HepG2 (cell line): Measurements from ENCODE around the gene ITPRIP. TPM values are rescaled to one million over a fixed set of nuclear protein-coding genes. Genes with fewer than 3 reads are reported as not detected.
A peak's percentile ranks its signal among the peaks of the same experiment; 100 is the strongest.

Experiments
- ATAC-seq: fragments of 200-7000 bp; cut with Tn5 transposase; 3 replicates; pipeline ENCODE4 v1.9.1; 2020; ENCODE audit warnings: mild to moderate bottlenecking, moderate library complexity
- BruUV-seq: library from RNA; stranded (reverse); fragments of 400-500 nt; replicated peaks from 2 replicates; lab custom pipeline; 2021; lab: Mats Ljungman, UMichigan
- CTCF ChIA-PET: fragments of 300-600 bp; formaldehyde crosslinking; extraction: SDS; loops from one replicate; lab custom pipeline; 2021; ENCODE audit warnings: low total read pairs, inconsistent platforms, low intra/inter-chr PET ratio; lab: Yijun Ruan, JAX
- POLR2A ChIA-PET: fragments of 350-600 bp; sonication (Branson Sonifier 250); formaldehyde crosslinking; loops from one replicate; lab custom pipeline; 2020; ENCODE audit warnings: antibody characterized with exemption, inconsistent platforms; lab: Yijun Ruan, JAX
- DNase-seq: peaks from one replicate; pipeline ENCODE4 v3.0.0-alpha.2; 2015; ENCODE audit warnings: low spot score
- FAIRE-seq: peaks from 3 replicates; lab custom pipeline; 2011; peaks lifted over from hg19 to GRCh38; lab: Jason Lieb, UNC
- H2AFZ ChIP-seq: one replicate; pipeline ENCODE4 v1.6.1; 2011; ENCODE audit warnings: low read length, inconsistent platforms
- H3K27ac ChIP-seq: fragments of 300-600 bp; 3 replicates; pipeline ENCODE4 v1.8.0; 2011; ENCODE audit warnings: mixed run types, mild to moderate bottlenecking, mixed read lengths, low read length, inconsistent platforms; ENCODE audit not compliant: insufficient read depth; ENCODE audit errors: extremely low read length
- H3K27me3 ChIP-seq, 2 experiments: fragments of 200-600 bp in 1 of 2; 2 replicates in 1 of 2; 3 replicates in 1 of 2; pipeline versions ENCODE4 v1.6.0 to v1.8.0; 2011; ENCODE audit warnings: low read length in 2 of 2, mild to moderate bottlenecking in 2 of 2, moderate library complexity in 2 of 2, inconsistent platforms in 1 of 2; ENCODE audit not compliant: insufficient read depth in 2 of 2, control insufficient read depth in 1 of 2
- H3K36me3 ChIP-seq, 2 experiments: fragments of 200-600 bp in 1 of 2; replicated peaks in 1 of 2; 2 replicates in 1 of 2; 3 replicates in 1 of 2; pipeline versions ENCODE4 v1.5.1 to v1.8.0; 2011; ENCODE audit warnings: low read length in 2 of 2, inconsistent platforms in 1 of 2; ENCODE audit not compliant: insufficient read depth in 2 of 2, control insufficient read depth in 1 of 2
- H3K4me1 ChIP-seq: 2 replicates; pipeline ENCODE4 v1.5.1; 2012; ENCODE audit warnings: low read length, inconsistent platforms; ENCODE audit not compliant: insufficient read depth
- H3K4me2 ChIP-seq: 2 replicates; pipeline ENCODE4 v1.6.0; 2011; ENCODE audit warnings: low read depth, low read length, inconsistent platforms
- H3K4me3 ChIP-seq, 3 experiments: fragments of 200-600 bp in 1 of 3; sonication (generic), shearing (Covaris generic) in 1 of 3; replicated peaks in 1 of 3; 2 replicates each; pipeline ENCODE4 v1.5.1; 2011 to 2016; ENCODE audit warnings: low read length in 3 of 3, inconsistent platforms in 2 of 3, low read depth in 2 of 3, mild to moderate bottlenecking in 2 of 3, control low read depth in 1 of 3, mixed read lengths in 1 of 3; ENCODE audit not compliant: insufficient read depth in 1 of 3
- H3K79me2 ChIP-seq: one replicate; pipeline ENCODE4 v1.6.1; 2011; ENCODE audit warnings: low read length, inconsistent platforms; ENCODE audit not compliant: insufficient read depth
- H3K9ac ChIP-seq: 2 replicates; pipeline ENCODE4 v1.6.0; 2011; ENCODE audit warnings: mild to moderate bottlenecking, low read depth, low read length, inconsistent platforms; ENCODE audit not compliant: insufficient read depth
- H3K9me3 ChIP-seq: 2 replicates; pipeline ENCODE4 v1.5.1; 2012; ENCODE audit warnings: mild to moderate bottlenecking, low read length
- H4K20me1 ChIP-seq: 2 replicates; pipeline ENCODE4 v1.6.0; 2011; ENCODE audit warnings: inconsistent platforms, mild to moderate bottlenecking, low read length, moderate library complexity; ENCODE audit not compliant: insufficient read depth
- ARID5B ChIP-seq: IDR thresholded peaks from 2 replicates; pipeline ENCODE4 v1.4.0; 2020; ENCODE audit warnings: mild to moderate bottlenecking, missing genetic modification reagents
- CBX2 ChIP-seq, 2 experiments: fragments of 200-600 bp in 1 of 2; sonication (generic); formaldehyde crosslinking in 1 of 2; IDR thresholded peaks; 2 replicates each; pipeline versions ENCODE4 v1.7.0 to v1.8.1; 2018 to 2022; ENCODE audit warnings: low read depth in 2 of 2, low read length in 1 of 2, mild to moderate bottlenecking in 1 of 2, missing genetic modification reagents in 1 of 2
- ZMAT3 ChIP-seq: sonication (generic); formaldehyde crosslinking; conservative IDR thresholded peaks from 2 replicates; pipeline ENCODE4 v1.7.0; 2021; ENCODE audit warnings: missing genetic modification reagents
- ZNF441 ChIP-seq: sonication (generic); formaldehyde crosslinking; IDR thresholded peaks from 2 replicates; pipeline ENCODE4 v1.7.0; 2021; ENCODE audit warnings: missing genetic modification reagents, borderline replicate concordance
- WGBS: methylation state at CpG from one replicate; pipeline ENCODE4 v1.1.6; 2017; ENCODE audit warnings: low lambda C conversion rate; 5-methylcytosine and 5-hydroxymethylcytosine counted together
- in situ Hi-C: cut with HindIII; loops from 2 replicates; pipeline ENCODE4 v1.10.0; 2017; ENCODE audit warnings: low pct_unique_long_range_greater_than_20kb; ENCODE audit not compliant: extremely low pct_ligation_motif_present
- intact Hi-C: fragments of 100-400 bp; cut with micrococcal nuclease; formaldehyde crosslinking; loops from one replicate; pipeline ENCODE4 v1.10.0; 2022; ENCODE audit not compliant: unreplicated experiment
- polyA plus RNA-seq, 8 experiments: library from polyadenylated mRNA; depleted of rRNA in 3 of 8; stranded (reverse) in 7 of 8; unstranded in 1 of 8; fragments of >200 nt; fragmentation: Illumina TruSeq in 4 of 8; extraction: Trizol in 4 of 8; gene quantifications; 2 replicates each; pipeline versions ENCODE4 v1.2.1 to v1.2.3, GENCODE V29; 2011 to 2016; ENCODE audit warnings: low read depth in 4 of 8, missing spikeins in 1 of 8, mixed read lengths in 1 of 8; ENCODE audit not compliant: insufficient read depth in 1 of 8
- total RNA-seq, 5 experiments: library from RNA; depleted of rRNA; stranded (reverse); fragments of >200 nt; fragmentation: Illumina TruSeq; extraction: Trizol; gene quantifications; 2 replicates each; pipeline ENCODE4 v1.2.3, GENCODE V29; 2016; ENCODE audit warnings: low read depth in 1 of 5

ITPRIP gene
- total and polyA plus RNA-seq, 2 of the 13 experiments (the other 11 are each of a cell fraction or from before 2014, with no cell fraction given), result 1.00 to 2.8 TPM

GRCh38 chr10:104342941-104343411 is 4.7 kb upstream of the ITPRIP start:
- CTCF ChIA-PET, result no interaction called here
- no peak overlapping the region for H3K9ac ChIP-seq
- in situ Hi-C loops, result no loop called here
- H3K4me2 ChIP-seq, result peak overlapping the region; percentile 16; the same call in 1 of the 2 replicates
- no peaks in the 10 kb centered on the region for H3K36me3 ChIP-seq
- intact Hi-C loops, result no loop called here
- no peaks in the 10 kb centered on the region for H3K9me3 ChIP-seq
- POLR2A ChIA-PET, result no interaction called here
- ATAC-seq, result no peak
- H3K4me3 ChIP-seq, result no peak overlapping the region
- BruUV-seq, result no TSS peak
- 0% methylated on average over 3 of the region's 3 CpGs for WGBS
- no peak for FAIRE-seq
- DNase-seq, result peak; percentile 32
- no peaks in the 10 kb centered on the region for H4K20me1 ChIP-seq
- no peak overlapping the region for H2AFZ ChIP-seq
- peaks cover 41% of the 10 kb centered on the region for H3K4me1 ChIP-seq
- peaks cover 0 to 25% of the 10 kb centered on the region in 2 experiments; a peak in 4 of 5 replicates for H3K27me3 ChIP-seq
- no peak for TF ChIP-seq ZNF441 (CRISPR knock-in tag)
- peak; percentile 36; the same call in 1 of the 2 replicates for TF ChIP-seq ARID5B (CRISPR knock-in tag)
- H3K27ac ChIP-seq, result no peak overlapping the region
- H3K79me2 ChIP-seq, result no peaks in the 10 kb centered on the region

DNA sequence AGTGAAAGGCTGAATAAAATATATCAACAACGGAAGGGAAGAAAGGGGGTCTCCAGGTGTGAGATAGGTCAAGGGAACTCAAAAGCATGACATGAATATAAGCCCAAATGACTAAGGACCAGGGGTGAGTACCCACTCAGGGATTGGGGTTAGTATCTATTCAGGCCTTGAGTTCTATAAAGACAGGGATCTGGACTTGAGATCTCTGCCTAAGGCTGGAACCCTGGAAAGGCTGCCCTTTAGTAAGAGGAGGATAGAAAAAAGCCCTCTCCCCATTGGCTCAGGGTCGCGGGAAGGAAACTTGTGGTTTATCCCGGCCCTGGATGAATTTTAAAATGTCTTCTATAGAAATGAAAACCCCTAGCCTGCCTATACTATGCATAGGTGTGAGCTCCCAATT is 2.4 kb upstream of the ITPRIP start:
- ATAC-seq, result no peak

More for the DNA sequence above, 2.4 kb upstream of the ITPRIP start:
- Histone ChIP-seq H3K36me3 (no peaks in the 10 kb centered on the region), H3K4me2 (no peak overlapping the region), H3K4me3 (no peak overlapping the region), H3K9me3 (no peaks in the 10 kb centered on the region), H3K4me1 (peaks cover 58% of the 10 kb centered on the region), H3K27ac (no peak overlapping the region), H3K79me2 (no peaks in the 10 kb centered on the region), H4K20me1 (no peaks in the 10 kb centered on the region), H2AFZ (no peak overlapping the region), H3K27me3 (peaks cover 0 to 21% of the 10 kb centered on the region in 2 experiments; a peak in 3 of 5 replicates), H3K9ac (no peak overlapping the region)
- ChIA-PET POLR2A (no interaction called here), CTCF (no interaction called here)
- TF ChIP-seq CBX2 (IDR thresholded peaks at IDR 0.05; ENCODE audit: low read depth, low read length) (0 out of 2 replicates have a peak, but pooled peaks have one; percentile 11), CBX2 (CRISPR knock-in tag; IDR thresholded peaks at IDR 0.05; ENCODE audit: low read depth) (no peak), ZMAT3 (CRISPR knock-in tag) (no peak)
- intact Hi-C loops (no loop called here), in situ Hi-C loops (no loop called here)
- DNase-seq (no peak), FAIRE-seq (no peak)
- 23% methylated on average over 4 of the region's 4 CpGs for WGBS
- no TSS peak for BruUV-seq
